H1 (cell line): Measurements from ENCODE around the gene PPP2R3B. TPM values are rescaled to one million over a fixed set of nuclear protein-coding genes. Genes with fewer than 3 reads are reported as not detected.
"Not testable (repeated sequence)": the region's sequence is repeated elsewhere in the genome, so short reads cannot be mapped to it uniquely, and the experiment has no call there.

Source experiments
- CTCF ChIA-PET: fragments of 300-600 bp; sonication (Branson Sonifier 250); formaldehyde crosslinking; loops from one replicate; lab custom pipeline; 2021; ENCODE audit not compliant: partially characterized antibody; lab: Charles Lee
- POLR2A ChIA-PET: fragments of 300-600 bp; sonication (Branson Sonifier 250); formaldehyde crosslinking; loops from one replicate; lab custom pipeline; 2021; ENCODE audit warnings: inconsistent platforms; ENCODE audit not compliant: partially characterized antibody; lab: Charles Lee
- DNase-seq, 2 experiments: peaks; one replicate each; pipeline versions ENCODE4 v3.0.0 to v3.0.0-alpha.2; 2010 to 2022; ENCODE audit warnings: low spot score in 2 of 2, low read depth in 1 of 2, mixed read lengths in 1 of 2
- FAIRE-seq: peaks from 2 replicates; lab custom pipeline; 2011; peaks lifted over from hg19 to GRCh38; lab: Jason Lieb, UNC
- H2AFZ ChIP-seq: 2 replicates; pipeline ENCODE4 v1.8.1; 2012; ENCODE audit warnings: low read length, inconsistent platforms
- H2AK5ac ChIP-seq: 2 replicates; pipeline ENCODE4 v1.6.1; 2013; ENCODE audit warnings: low read depth, low read length
- H2BK120ac ChIP-seq: replicated peaks from 2 replicates; pipeline ENCODE3; 2013; ENCODE audit warnings: low read depth, low read length, inconsistent platforms
- H2BK12ac ChIP-seq: 2 replicates; pipeline ENCODE4 v1.6.1; 2013; ENCODE audit warnings: low read depth, low read length
- H2BK15ac ChIP-seq: 2 replicates; pipeline ENCODE4 v1.6.1; 2013; ENCODE audit warnings: low read length
- H2BK20ac ChIP-seq: 2 replicates; pipeline ENCODE4 v1.6.1; 2013; ENCODE audit warnings: low read length
- H2BK5ac ChIP-seq: 2 replicates; pipeline ENCODE4 v1.6.1; 2013; ENCODE audit warnings: low read depth, low read length
- H3K14ac ChIP-seq: 2 replicates; pipeline ENCODE4 v1.6.1; 2013; ENCODE audit warnings: inconsistent platforms; ENCODE audit not compliant: insufficient read length
- H3K18ac ChIP-seq: 2 replicates; pipeline ENCODE4 v1.6.1; 2013; ENCODE audit warnings: low read length; ENCODE audit errors: extremely low read depth
- H3K23ac ChIP-seq: 2 replicates; pipeline ENCODE4 v1.6.1; 2013; ENCODE audit warnings: inconsistent platforms; ENCODE audit not compliant: insufficient read length
- H3K23me2 ChIP-seq: 2 replicates; pipeline ENCODE4 v1.6.1; 2013; ENCODE audit warnings: low read depth, low read length
- H3K27ac ChIP-seq: 2 replicates; pipeline ENCODE4 v1.6.1; 2011; ENCODE audit warnings: low read depth, low read length, inconsistent platforms
- H3K27me3 ChIP-seq, 4 experiments: replicated peaks in 1 of 4; 1 replicate in 1 of 4; 2 replicates in 3 of 4; pipeline versions ENCODE4 v1.6.1 to v1.8.1; 2011 to 2013; ENCODE audit warnings: low read length in 3 of 4, mild to moderate bottlenecking in 3 of 4, inconsistent platforms in 2 of 4, mixed read lengths in 2 of 4, moderate library complexity in 1 of 4; ENCODE audit not compliant: control insufficient read depth in 3 of 4, insufficient read depth in 3 of 4; ENCODE audit errors: extremely low read depth in 1 of 4
- H3K36me3 ChIP-seq, 4 experiments: 2 replicates each; pipeline versions ENCODE4 v1.6.1 to v1.8.1; 2011 to 2013; ENCODE audit warnings: mild to moderate bottlenecking in 4 of 4, low read length in 3 of 4, moderate library complexity in 2 of 4, control low read depth in 1 of 4, inconsistent platforms in 1 of 4; ENCODE audit not compliant: insufficient read depth in 4 of 4, control insufficient read depth in 2 of 4
- H3K4ac ChIP-seq: replicated peaks from 2 replicates; pipeline ENCODE3; 2013; ENCODE audit warnings: low read length, low read depth, mixed read lengths, inconsistent platforms; ENCODE audit not compliant: insufficient read length
- H3K4me1 ChIP-seq, 4 experiments: replicated peaks in 1 of 4; 1 replicate in 1 of 4; 2 replicates in 3 of 4; pipeline versions ENCODE4 v1.6.1 to v1.8.1; 2011 to 2013; ENCODE audit warnings: low read length in 3 of 4, inconsistent platforms in 2 of 4, mixed read lengths in 1 of 4; ENCODE audit not compliant: insufficient read depth in 4 of 4, control insufficient read depth in 3 of 4
- H3K4me2 ChIP-seq, 2 experiments: 2 replicates each; pipeline versions ENCODE4 v1.6.1 to v1.8.1; 2011 to 2013; ENCODE audit warnings: low read depth in 2 of 2, low read length in 2 of 2, control low read depth in 1 of 2, inconsistent platforms in 1 of 2, mild to moderate bottlenecking in 1 of 2; ENCODE audit not compliant: insufficient read depth in 1 of 2
- H3K4me3 ChIP-seq, 4 experiments: fragments of 200-600, 300-600 bp in 1 of 4; sonication (generic), shearing (Covaris generic), sonication (Bioruptor Twin) in 1 of 4; 2 replicates each; pipeline versions ENCODE4 v1.5.1 to v1.8.1; 2011 to 2016; ENCODE audit warnings: low read length in 4 of 4, low read depth in 3 of 4, control low read depth in 2 of 4, inconsistent platforms in 2 of 4, mild to moderate bottlenecking in 2 of 4, mixed read lengths in 1 of 4, moderate library complexity in 1 of 4; ENCODE audit not compliant: insufficient read depth in 2 of 4; ENCODE audit errors: extremely low read depth in 1 of 4
- H3K56ac ChIP-seq: replicated peaks from 2 replicates; pipeline ENCODE3; 2013; ENCODE audit warnings: low read depth, mild to moderate bottlenecking, mixed read lengths, low read length, inconsistent platforms; ENCODE audit not compliant: insufficient read length
- H3K79me1 ChIP-seq: 2 replicates; pipeline ENCODE4 v1.6.1; 2013; ENCODE audit warnings: low read depth, low read length, control low read depth
- H3K79me2 ChIP-seq, 2 experiments: 2 replicates each; pipeline versions ENCODE4 v1.6.1 to v1.8.1; 2012 to 2013; ENCODE audit warnings: low read length in 2 of 2, mild to moderate bottlenecking in 2 of 2, inconsistent platforms in 1 of 2; ENCODE audit not compliant: insufficient read depth in 2 of 2, control insufficient read depth in 1 of 2
- H3K9ac ChIP-seq, 4 experiments: replicated peaks in 1 of 4; 1 replicate in 1 of 4; 2 replicates in 3 of 4; pipeline versions ENCODE4 v1.6.1 to v1.8.1; 2011 to 2013; ENCODE audit warnings: low read depth in 3 of 4, low read length in 3 of 4, control low read depth in 2 of 4, mild to moderate bottlenecking in 2 of 4, moderate library complexity in 2 of 4, inconsistent platforms in 1 of 4; ENCODE audit errors: extremely low read depth in 1 of 4
- H3K9me3 ChIP-seq, 2 experiments: 2 replicates each; pipeline versions ENCODE4 v1.6.1 to v1.8.1; 2012 to 2013; ENCODE audit warnings: mild to moderate bottlenecking in 2 of 2, moderate library complexity in 2 of 2, control low read depth in 1 of 2, inconsistent platforms in 1 of 2, low read depth in 1 of 2, low read length in 1 of 2, mixed read lengths in 1 of 2; ENCODE audit not compliant: insufficient read depth in 2 of 2
- H4K20me1 ChIP-seq, 2 experiments: replicated peaks in 1 of 2; 2 replicates each; pipeline versions ENCODE3 to v1.8.1; 2011 to 2013; ENCODE audit warnings: inconsistent platforms in 2 of 2, low read length in 2 of 2, mild to moderate bottlenecking in 1 of 2; ENCODE audit not compliant: insufficient read depth in 2 of 2, control insufficient read depth in 1 of 2
- H4K5ac ChIP-seq: 2 replicates; pipeline ENCODE4 v1.6.1; 2013; ENCODE audit warnings: low read length, low read depth, mixed read lengths, inconsistent platforms; ENCODE audit not compliant: insufficient read length
- H4K8ac ChIP-seq: 2 replicates; pipeline ENCODE4 v1.8.0; 2013; ENCODE audit warnings: mild to moderate bottlenecking, moderate library complexity, low read length, inconsistent platforms; ENCODE audit not compliant: insufficient read depth; ENCODE audit errors: extremely low read depth
- H4K91ac ChIP-seq: replicated peaks from 2 replicates; pipeline ENCODE3; 2013; ENCODE audit warnings: low read length, mixed read lengths, inconsistent platforms; ENCODE audit not compliant: insufficient read length
- WGBS, 2 experiments: shearing (Covaris generic) in 1 of 2; methylation state at CpG; one replicate each; pipeline versions ENCODE4 v1.1.6 to v1.1.7; 2013 to 2015; ENCODE audit warnings: low lambda C conversion rate in 2 of 2, mixed read lengths in 2 of 2, inconsistent platforms in 1 of 2, low coverage in 1 of 2, missing lambda C conversion rate in 1 of 2; ENCODE audit not compliant: insufficient replicate concordance in 2 of 2, insufficient coverage in 1 of 2, insufficient read length in 1 of 2; ENCODE audit errors: extremely low coverage in 1 of 2, missing lambda C conversion rate in 1 of 2; 5-methylcytosine and 5-hydroxymethylcytosine counted together
- polyA plus RNA-seq, 7 experiments: library from polyadenylated mRNA; depleted of rRNA in 3 of 7; stranded (reverse) in 5 of 7; unstranded in 2 of 7; fragments of >200 nt in 5 of 7; fragments of 200-250 nt in 2 of 7; gene quantifications; 1 replicate in 5 of 7; 2 replicates in 1 of 7; 4 replicates in 1 of 7; pipeline versions ENCODE4 v1.2.1 to v1.2.3, GENCODE V29; 2011 to 2013; ENCODE audit warnings: missing spikeins in 2 of 7, mixed read lengths in 2 of 7
- total RNA-seq: library from RNA; stranded (reverse); fragmentation: NEBNext Ultra II Directional; extraction: Animal tissue kit (Norgen Biotek cat#: 25700); gene quantifications from 2 replicates; pipeline ENCODE4 v1.2.1, GENCODE V29; 2021

The PPP2R3B gene
- total and polyA plus RNA-seq, 2 of the 8 experiments (the other 6 are each of a cell fraction or from before 2014, with no cell fraction given), result 47.6 to 86.7 TPM

DNA sequence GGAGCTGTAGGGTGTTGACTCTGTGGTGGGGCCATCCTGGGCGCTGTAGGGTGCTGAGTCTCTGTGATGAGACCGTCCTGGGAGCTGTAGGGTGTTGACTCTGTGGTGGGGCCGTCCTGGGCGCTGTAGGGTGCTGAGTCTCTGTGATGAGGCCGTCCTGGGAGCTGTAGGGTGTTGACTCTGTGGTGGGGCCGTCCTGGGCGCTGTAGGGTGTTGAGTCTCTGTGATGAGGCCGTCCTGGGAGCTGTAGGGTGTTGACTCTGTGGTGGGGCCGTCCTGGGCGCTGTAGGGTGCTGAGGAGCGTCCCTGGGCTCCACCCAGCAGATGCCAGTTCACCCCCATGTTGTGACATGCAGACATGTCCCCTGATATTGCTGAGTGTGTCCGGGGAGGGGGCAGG lies 46.0 kb upstream of the PPP2R3B start:
- H3K4me3 ChIP-seq, H3K4ac ChIP-seq, H3K79me1 ChIP-seq, POLR2A ChIA-PET, H2BK5ac ChIP-seq, H3K56ac ChIP-seq, H3K14ac ChIP-seq, H3K9me3 ChIP-seq, H3K79me2 ChIP-seq, H3K4me1 ChIP-seq, H3K9ac ChIP-seq, H4K20me1 ChIP-seq, H4K91ac ChIP-seq, H3K18ac ChIP-seq, H2BK15ac ChIP-seq, H3K23me2 ChIP-seq, FAIRE-seq, H3K4me2 ChIP-seq, H2BK12ac ChIP-seq, H3K27me3 ChIP-seq, H3K27ac ChIP-seq, H3K23ac ChIP-seq, CTCF ChIA-PET, H2BK20ac ChIP-seq, DNase-seq, H2AK5ac ChIP-seq, H2BK120ac ChIP-seq, H4K5ac ChIP-seq, H4K8ac ChIP-seq, H2AFZ ChIP-seq, H3K36me3 ChIP-seq: not testable (repeated sequence)
- 89% methylated on average over 9 of the region's 12 CpGs; no CpG with 5 or more reads in 1 of the 2 experiments for WGBS, 2 experiments
